GM18858 (cell line): Measurements from ENCODE around the gene MTERF4.

Experiments used
- ATAC-seq: cut with Tn5 transposase; IDR thresholded peaks from one replicate; pipeline ENCODE4 v1.9.1; 2021; ENCODE audit not compliant: unreplicated experiment

The MTERF4 gene

GRCh38 chr2:241102239-241102803, at the start of gene MTERF4:
Gene MTERF4 (minus strand): TSS chr2:241102287. CDS start chr2:241102273, 14 bp downstream.
- ATAC-seq = peak; percentile 66

GRCh38 chr2:241150660-241151530, 48.8 kb upstream of the MTERF4 start:
- no peak for ATAC-seq

- ATAC-seq = peak; percentile 60
Measured at GRCh38 chr2:241149925-241150659, 48.0 kb upstream of the MTERF4 start, which contains the start of gene PPP1R7. Gene PPP1R7 (plus strand): TSS chr2:241150467. CDS start chr2:241150496, 29 bp downstream.

- peak; percentile 7 for ATAC-seq
Measured at GRCh38 chr2:241149675-241149924, 47.5 kb upstream of the MTERF4 start.

- peak; percentile 64 for ATAC-seq
Measured at GRCh38 chr2:241148891-241149674, 47.0 kb upstream of the MTERF4 start, which contains the start of gene PASK. Gene PASK (minus strand): TSS chr2:241149472. CDS start chr2:241143032, 6,440 bp downstream.

- no peak for ATAC-seq
Measured at GRCh38 chr2:241148239-241148638, 46.2 kb upstream of the MTERF4 start.

- ATAC-seq = no peak
Measured at GRCh38 chr2:241147336-241147735, 45.2 kb upstream of the MTERF4 start.

GRCh38 chr2:241146286-241146685, 44.2 kb upstream of the MTERF4 start:
- no peak for ATAC-seq

- ATAC-seq = no peak
Measured at GRCh38 chr2:241142593-241142992, 40.5 kb upstream of the MTERF4 start.

- no peak for ATAC-seq
Measured at GRCh38 chr2:241142063-241142462, 40.0 kb upstream of the MTERF4 start.

- no peak for ATAC-seq
Measured at GRCh38 chr2:241141214-241141770, 39.2 kb upstream of the MTERF4 start.

- ATAC-seq = no peak
Measured at GRCh38 chr2:241140445-241140840, 38.4 kb upstream of the MTERF4 start.

- ATAC-seq = no peak
Measured at GRCh38 chr2:241139531-241140444, 37.7 kb upstream of the MTERF4 start.

- ATAC-seq = no peak
Measured at GRCh38 chr2:241138471-241138870, 36.4 kb upstream of the MTERF4 start.

- no peak for ATAC-seq
Measured at GRCh38 chr2:241137276-241138190, 35.4 kb upstream of the MTERF4 start.

- ATAC-seq = no peak
Measured at GRCh38 chr2:241136661-241137260, 34.7 kb upstream of the MTERF4 start.

- no peak for ATAC-seq
Measured at GRCh38 chr2:241136191-241136590, 34.1 kb upstream of the MTERF4 start.

- no peak for ATAC-seq
Measured at GRCh38 chr2:241135737-241136136, 33.6 kb upstream of the MTERF4 start.
